ENCODE measurements around the gene ZNF280A.

ZNF280A gene

DNA sequence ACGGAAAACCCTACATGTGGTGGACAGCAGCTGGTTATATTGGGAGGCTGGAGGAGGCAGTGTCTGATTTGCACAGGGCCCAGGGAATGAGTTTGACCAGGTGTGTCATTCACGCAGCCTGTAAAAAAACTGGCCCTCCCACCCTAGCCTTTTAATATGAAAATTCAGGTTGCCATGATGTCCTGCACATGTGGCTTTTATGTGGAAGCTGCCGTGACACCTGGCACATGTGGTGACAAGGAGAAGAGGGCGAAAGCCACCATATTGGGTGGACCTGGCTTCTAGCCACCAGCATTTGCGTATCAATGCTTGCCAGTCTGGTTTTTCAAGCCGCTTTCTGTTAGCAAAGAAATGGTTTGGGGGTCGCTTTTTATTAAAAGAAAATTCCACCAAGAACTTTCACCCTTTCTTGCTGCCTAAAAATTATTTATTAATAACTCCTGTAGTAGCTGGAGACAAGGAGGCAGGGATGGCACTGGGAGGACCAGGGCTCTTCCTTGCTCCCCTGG lies 54.9 kb downstream of the ZNF280A start:
- no peak for DNase-seq

DNA sequence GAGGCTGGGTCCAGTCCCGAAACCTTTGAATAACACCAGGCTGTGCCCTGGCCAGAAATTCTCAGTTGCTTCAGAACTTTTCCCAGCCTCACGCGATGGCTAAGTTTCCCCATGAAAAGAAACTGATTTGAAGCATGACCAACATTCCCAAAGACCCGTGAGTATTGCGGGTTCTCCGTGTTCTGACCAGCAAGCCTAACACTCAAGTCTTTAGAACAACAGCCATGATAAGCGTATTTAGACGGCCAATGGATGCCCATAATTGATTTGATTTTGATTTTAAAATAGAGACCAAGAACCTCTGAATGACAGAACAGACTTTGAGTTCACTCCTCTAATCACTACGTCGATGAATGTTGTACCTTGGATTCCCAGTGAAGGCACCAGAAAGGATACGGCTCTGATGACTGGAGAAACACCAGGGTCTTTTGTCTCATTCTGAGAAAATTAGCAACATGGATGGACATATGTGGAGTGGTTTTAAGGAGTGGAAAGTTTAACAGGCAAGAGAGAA lies 55.5 kb downstream of the ZNF280A start:
- no peak for DNase-seq

- peak; percentile 68 for DNase-seq
Observed at GRCh38 chr22:22463855-22464540, 56.1 kb downstream of the ZNF280A start.

All from kidney glomerular epithelial cell (primary cell).